GM18861 (cell line): ENCODE results near the gene DNAH2.
A peak's percentile ranks its signal among the peaks of the same experiment; 100 is the strongest.

Experiments used
- ATAC-seq: cut with Tn5 transposase; IDR thresholded peaks from one replicate; pipeline ENCODE4 v1.9.1; 2021; ENCODE audit not compliant: unreplicated experiment

DNAH2 gene, protein sequence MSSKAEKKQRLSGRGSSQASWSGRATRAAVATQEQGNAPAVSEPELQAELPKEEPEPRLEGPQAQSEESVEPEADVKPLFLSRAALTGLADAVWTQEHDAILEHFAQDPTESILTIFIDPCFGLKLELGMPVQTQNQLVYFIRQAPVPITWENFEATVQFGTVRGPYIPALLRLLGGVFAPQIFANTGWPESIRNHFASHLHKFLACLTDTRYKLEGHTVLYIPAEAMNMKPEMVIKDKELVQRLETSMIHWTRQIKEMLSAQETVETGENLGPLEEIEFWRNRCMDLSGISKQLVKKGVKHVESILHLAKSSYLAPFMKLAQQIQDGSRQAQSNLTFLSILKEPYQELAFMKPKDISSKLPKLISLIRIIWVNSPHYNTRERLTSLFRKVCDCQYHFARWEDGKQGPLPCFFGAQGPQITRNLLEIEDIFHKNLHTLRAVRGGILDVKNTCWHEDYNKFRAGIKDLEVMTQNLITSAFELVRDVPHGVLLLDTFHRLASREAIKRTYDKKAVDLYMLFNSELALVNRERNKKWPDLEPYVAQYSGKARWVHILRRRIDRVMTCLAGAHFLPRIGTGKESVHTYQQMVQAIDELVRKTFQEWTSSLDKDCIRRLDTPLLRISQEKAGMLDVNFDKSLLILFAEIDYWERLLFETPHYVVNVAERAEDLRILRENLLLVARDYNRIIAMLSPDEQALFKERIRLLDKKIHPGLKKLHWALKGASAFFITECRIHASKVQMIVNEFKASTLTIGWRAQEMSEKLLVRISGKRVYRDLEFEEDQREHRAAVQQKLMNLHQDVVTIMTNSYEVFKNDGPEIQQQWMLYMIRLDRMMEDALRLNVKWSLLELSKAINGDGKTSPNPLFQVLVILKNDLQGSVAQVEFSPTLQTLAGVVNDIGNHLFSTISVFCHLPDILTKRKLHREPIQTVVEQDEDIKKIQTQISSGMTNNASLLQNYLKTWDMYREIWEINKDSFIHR (N-terminal part only)

DNA sequence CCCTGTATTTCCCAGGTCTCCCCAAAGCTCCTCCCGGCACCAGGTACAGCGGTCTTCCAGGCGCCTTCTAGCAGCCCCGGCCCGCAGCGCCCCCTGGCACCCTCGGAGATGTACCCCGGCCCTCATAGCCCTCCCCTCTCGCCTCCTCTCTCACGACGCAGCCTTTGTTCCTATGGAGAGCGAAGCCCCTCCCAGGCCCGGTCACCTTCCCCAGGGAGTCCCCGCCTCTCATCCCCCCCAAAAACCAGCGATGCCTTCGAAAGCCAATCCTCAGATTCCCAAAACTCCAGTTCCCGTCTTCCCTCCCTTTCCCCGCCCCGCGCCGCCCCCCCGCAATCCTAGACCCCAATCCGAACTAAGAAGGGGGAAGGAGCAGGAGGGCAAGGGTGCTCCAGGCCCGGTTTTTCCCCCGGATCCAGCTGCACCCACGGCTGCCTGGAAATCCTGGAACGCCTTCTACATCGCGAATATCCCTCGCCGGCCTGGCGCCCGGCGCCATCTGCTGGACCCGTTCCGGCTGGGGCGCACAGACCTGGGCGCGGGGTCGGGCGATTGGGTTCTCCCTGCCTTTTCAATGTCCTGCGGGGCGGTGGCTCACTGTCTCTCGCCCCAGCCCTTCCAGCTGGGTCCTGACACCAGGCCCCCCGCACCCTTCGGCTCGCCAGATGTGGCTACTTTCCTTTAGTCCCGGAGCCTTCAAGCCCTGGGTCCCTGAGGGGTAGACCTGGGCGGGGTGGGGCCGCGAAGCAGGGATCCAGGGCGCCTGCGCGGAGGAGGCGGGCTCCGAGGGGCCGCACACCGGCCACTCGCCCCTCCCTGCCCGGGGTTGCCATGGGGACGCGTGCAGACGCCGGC, at the start of gene DNAH2:
DNAH2 (plus strand) TSS at position 844 of the 855 bp plus-strand sequence. CDS start 1,991 bp downstream, outside the sequence.
- no peak for ATAC-seq

DNA sequence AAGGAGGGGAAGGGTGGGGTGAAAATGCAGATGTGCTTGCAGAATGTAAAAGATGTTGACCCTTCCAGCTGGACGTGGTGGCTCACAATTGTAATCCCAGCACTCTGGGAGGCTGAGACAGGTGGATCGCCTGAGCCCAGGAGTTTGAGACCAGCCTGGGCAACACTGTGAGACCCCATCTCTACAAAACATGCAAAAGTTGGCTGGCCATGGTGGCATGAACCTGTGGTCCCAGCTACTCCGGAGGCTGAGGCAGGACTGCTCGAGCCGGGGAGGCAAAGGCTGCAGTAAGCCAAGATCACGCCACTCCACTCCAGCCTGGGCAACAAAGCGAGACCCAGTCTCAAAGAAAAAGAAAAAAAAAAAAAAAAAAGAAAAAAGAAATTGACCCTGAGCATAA, 49.1 kb upstream of the DNAH2 start:
- ATAC-seq: no peak

DNA sequence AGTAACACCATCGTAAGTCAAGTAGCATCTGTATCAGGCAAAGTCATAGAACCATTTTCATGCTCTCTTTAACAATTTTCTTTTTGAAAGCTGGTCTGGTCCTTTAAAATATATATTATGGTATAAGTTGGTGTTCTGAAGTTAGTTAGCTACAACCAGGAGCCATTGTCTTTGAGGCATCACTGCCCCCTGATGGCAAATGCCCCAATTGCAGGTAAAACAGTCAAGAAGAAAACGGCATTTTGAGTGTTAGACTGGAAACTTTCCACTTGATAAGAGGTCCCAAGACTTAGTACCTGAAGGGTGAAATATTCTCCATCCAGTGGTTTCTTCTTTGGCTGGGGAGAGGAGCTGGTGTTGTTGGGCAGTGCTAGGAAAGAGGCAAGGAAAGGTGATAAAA, 44.3 kb upstream of the DNAH2 start:
- no peak for ATAC-seq

DNA sequence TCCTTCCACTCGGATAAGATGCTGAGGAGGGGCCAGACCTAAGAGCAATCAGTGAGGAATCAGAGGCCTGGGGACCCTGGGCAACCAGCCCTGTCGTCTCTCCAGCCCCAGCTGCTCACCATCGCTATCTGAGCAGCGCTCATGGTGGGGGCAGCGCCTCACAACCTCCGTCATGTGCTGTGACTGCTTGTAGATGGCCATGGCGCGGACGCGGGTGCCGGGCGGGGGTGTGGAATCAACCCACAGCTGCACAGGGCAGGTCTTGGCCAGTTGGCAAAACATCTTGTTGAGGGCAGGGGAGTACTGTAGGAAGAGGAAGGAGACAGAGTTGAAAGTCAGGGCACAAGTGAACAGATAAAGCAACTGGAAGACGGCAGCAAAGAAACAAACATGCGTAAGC, 42.6 kb upstream of the DNAH2 start:
- no peak for ATAC-seq

DNA sequence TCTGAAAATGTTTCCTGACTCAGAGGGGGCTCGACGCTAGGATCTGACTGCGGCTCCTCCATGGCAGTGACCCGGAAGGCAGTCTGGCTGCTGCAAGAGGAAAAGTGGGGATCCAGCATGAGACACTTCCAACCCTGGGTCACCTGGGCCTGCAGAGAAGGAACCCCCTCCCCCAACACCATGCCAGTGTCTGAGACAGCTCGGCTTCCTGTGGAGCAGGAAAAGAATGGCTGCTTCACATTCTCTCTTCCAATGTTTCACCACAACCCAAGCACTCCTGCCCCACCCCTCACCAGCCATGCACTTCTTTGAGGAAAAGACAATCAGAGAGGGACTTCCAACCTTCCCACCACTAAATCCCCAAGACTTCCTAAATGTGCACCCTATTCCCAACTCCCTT, 41.0 kb upstream of the DNAH2 start:
- no peak for ATAC-seq

DNA sequence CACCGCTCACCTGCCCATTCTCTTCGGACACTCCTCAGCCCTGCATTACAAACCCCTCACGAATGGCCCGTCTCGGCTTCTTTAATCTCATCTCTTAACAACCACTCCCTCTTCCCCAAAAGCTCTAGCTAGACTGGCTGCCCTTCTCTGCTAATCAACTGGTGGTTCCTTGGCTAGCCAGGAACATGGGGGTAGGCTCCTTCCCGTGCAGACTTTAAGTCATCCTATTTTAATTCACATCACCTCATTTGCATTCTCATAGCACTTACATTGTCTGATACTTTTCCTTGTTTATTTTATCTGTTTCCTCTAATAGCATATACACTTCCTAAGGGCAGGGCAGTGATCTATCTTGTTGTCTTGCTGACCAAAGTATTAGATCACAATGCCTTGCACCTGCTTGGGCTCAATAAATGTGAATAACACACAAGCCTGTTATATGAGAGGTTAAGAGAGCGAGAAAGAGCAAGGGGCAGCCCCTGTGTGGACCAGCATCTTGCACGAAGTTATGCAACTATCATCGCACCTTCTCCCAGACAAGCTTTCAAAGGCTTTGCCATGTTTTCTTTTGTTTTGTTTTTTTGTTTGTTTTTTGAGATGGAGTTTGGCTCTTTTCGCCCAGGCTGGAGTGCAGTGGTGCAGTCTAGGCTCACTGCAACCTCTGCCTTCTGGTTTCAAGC, 40.0 kb upstream of the DNAH2 start:
- ATAC-seq: no peak

DNA sequence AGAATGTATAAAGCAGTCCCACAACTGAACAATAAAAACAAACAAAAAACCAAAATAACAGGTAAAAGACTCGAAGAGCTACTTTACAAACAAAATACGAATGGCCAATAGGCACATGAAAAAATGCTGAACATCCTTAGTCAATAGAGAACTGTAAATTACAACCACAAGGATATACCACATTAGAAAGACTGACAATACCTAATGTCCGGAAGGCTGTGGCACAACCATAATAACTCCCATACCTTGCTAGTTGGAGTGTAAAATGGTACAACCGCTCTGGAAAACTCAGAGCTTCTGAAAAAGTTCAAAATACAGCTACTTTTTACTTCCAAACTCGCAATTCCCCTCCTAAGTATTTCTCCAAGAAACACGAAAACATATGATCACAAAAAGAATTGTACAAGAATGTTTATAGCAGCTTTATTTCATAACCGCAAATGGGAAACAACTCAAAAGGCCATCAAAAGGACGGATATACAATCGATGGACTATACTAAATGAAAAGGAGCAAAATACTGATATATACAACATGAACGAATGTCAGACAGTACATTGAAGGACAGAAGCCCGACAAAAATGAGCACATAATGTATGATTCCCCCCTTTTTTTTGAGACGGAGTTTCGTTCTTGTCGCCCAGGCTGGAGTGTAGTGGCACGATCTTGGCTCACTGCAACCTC, 32.6 kb upstream of the DNAH2 start:
- no peak for ATAC-seq

DNA sequence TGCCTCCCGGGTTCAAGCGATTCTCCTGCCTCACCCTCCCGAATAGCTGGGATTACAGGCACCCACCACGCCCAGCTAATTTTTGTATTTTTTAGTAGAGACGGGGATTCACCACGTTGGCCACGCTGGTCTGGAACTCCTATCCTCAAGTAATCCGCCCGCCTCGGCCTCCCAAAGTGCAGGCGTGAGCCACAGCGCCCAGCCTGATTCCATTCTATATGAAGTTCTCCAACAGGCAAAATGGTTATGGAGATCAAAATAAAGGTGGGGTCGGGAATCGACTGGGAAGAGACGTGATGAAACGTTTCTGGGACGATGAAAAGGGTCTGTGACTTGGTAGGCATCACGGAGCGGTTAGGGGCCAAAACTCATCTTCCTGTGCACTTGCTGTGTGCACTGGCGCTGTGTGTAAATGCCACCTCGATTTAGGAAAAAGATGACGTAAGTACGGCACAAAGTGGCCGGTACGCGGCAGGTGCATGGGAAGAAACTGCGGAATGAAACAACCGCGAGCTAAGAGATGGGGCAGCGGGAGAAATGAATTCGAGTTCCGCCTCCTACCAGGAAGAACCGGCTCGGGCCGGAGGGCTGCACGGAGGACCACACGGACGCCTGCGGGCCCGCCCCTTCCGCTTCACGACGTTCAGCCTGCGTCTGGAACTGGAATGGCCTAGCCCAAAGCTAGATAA, 31.9 kb upstream of the DNAH2 start:
- ATAC-seq: peak; percentile 42

DNA sequence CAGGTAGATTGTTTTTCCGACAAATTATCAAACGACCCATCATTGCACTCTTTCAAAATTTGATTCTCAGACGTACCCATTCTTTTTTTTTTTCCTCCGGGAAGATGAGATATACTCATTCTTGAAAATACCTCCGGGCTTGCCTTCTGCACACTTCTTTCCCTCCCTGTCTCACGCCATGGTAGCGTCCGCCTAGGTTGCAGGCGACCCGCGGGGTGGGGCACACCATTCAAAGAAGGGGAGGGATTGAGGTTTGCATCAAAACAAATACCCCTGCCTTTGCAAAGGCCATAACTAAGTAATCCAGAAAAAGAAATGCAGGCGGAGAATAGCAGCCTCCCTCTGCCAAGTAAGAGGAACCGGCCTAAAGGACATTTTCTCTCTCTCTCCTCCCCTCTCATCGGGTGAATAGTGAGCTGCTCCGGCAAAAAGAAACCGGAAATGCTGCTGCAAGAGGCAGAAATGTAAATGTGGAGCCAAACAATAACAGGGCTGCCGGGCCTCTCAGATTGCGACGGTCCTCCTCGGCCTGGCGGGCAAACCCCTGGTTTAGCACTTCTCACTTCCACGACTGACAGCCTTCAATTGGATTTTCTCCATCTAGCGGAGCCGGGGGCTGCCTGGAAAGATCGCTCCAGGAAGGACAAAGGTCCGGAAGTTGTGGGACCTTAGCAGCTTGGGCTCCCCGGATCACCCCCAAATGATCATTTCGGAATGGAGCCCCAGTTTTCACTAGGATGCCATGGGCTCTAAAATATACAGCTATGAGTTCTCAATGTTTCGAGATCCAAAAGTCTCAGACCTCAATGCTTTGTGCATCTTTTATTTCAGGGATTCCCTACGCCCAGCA, 31.1 kb upstream of the DNAH2 start:
- peak; percentile 31 for ATAC-seq

DNA sequence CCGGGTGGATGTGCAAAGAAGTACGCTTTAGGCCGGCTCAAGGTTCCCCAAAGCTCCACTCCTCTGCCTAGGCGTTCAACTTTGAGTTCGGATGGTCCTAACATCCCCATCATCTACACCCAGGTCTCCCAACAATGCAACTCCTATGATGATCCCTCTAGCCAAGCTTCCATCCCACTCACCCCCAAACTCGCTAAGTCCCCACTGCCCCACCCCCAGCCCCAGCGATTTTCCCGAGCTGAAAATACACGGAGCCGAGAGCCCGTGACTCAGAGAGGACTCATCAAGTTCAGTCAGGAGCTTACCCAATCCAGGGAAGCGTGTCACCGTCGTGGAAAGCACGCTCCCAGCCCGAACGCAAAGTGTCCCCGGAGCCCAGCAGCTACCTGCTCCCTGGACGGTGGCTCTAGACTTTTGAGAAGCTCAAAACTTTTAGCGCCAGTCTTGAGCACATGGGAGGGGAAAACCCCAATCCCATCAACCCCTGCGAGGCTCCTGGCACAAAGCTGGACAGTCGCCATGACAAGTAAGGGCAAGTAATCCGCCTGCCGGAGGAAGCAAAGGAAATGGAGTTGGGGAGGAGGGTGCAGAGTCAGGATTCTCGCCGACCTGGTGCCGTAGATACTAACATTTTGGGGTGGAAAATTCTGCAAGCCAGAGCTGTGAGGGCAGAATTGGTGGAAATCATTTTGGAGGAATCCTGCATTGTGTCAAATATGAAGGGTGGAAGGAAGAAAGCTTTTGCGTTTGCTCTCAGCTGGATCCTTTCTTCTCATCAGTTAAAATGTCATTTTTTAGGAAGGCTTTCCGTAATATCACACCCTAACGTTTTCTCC, 30.3 kb upstream of the DNAH2 start, which contains the start of gene TP53:
TP53 (minus strand) TSS at position 419 of the 836 bp plus-strand sequence. CDS start 10,896 bp downstream, outside the sequence.
- ATAC-seq: peak; percentile 25

DNA sequence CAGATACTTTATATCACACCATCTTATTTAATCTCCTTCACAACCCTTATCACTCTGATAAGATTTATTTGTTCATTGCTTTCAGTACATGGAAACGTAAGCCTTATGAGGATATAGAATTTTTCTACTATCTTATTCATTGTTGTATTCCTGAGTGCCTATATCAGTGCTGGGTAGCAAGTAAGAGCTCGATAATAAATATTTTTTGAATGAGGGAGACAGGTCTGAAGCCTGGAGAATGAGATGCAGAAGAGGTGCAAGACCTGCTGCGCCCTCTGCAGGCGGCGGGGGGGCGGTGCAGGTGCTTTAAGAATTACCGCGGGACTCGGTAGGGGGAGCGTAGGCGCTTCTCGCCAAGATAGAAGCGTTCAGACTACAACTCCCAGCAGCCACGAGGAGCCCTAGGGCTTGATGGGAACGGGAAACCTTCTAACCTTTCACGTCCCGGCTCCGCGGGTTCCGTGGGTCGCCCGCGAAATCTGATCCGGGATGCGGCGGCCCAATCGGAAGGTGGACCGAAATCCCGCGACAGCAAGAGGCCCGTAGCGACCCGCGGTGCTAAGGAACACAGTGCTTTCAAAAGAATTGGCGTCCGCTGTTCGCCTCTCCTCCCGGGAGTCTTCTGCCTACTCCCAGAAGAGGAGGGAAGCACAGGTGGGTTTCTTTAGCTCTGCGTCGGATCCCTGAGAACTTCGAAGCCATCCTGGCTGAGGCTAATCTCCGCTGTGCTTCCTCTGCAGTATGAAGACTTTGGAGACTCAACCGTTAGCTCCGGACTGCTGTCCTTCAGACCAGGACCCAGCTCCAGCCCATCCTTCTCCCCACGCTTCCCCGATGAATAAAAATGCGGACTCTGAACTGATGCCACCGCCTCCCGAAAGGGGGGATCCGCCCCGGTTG, 29.4 kb upstream of the DNAH2 start, which contains the start of gene WRAP53:
WRAP53 (plus strand) TSS at position 570 of the 900 bp plus-strand sequence; CDS start at position 742, 172 bp downstream.
- ATAC-seq: peak; percentile 55

DNA sequence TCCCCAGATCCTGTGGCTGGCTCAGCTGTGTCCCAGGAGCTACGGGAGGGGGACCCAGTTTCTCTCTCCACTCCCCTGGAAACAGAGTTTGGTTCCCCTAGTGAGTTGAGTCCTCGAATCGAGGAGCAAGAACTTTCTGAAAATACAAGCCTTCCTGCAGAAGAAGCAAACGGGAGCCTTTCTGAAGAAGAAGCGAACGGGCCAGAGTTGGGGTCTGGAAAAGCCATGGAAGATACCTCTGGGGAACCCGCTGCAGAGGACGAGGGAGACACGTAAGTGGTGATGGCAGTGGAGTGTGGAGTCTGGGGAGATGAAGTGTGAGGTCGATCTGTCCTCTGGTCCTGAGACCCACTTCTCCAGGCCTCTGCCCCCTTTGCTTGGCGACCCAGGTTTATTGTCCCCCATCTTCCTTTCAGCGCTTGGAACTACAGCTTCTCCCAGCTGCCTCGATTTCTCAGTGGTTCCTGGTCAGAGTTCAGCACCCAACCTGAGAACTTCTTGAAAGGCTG, 28.7 kb upstream of the DNAH2 start:
- no peak for ATAC-seq

DNA sequence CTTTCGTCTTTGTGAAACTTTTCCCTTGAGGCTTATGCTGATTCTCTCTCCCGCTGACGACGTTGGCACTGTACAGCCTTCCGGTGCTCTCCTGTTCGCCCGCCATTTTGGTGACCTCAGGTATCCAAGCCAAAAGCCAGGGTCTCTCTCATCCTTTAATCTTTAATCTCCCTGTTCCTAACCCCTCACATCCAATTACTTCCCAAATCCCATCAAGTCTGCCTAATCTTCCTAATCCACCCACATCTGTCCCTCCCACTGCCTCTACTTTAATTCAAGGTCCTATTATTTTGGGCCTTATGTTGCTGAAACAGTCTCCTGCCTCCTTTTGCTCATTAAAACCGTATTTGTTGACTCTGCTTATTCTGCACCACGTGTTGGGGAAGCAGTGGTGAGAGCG, 22.0 kb upstream of the DNAH2 start:
- ATAC-seq: no peak

DNA sequence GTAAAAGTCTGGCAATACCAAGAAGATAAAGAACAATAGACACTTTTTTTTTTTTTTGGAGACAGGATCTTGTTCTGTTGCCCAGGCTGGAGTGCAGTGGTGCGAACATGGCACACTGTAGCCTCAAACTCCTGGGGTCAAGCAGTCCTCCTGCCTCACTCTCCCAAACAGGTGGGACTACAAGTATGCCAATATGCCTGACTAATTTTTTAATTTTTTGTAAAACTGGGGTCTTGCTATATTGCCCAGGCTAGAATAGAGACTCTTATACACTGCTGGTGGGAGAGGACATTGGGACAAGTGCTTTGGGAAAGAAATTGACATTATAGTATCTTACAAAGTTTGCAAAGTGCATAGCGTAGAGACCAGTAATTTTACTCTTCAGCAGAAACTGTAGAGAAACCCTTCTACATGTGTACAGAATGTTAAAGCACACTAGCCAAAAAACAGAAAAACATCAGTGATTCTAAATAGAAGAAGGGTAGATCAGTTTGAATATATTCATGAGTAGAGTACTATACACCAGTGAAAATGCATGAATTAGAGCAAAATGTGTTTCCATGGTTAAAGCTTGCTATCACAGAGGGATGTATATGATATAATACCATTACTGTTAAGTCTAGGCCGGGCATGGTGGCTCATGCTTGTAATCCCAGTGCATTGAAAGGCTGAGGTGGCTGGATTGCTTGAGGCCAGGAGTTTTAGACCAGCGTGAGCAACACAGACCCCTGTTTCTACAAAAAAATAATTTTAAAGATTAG, 19.5 kb upstream of the DNAH2 start:
- ATAC-seq: no peak

DNA sequence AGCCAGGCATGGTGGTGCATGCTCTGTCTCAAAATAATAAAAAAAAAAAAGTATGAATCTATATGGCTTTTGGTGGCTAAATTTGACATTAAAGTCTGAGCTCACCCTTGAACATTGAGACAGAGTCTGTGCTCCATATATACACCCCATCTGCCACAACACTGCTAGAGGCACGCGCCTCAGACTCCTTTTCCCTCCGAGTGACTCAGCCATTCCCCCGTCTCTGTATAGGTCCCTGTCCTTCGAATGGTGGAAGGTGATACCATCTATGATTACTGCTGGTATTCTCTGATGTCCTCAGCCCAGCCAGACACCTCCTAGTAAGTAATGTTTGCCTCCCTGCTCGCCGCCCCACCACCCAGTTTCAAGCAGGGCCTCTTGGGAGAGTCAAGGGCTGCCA, 17.0 kb upstream of the DNAH2 start:
- no peak for ATAC-seq
